Stomach (tissue), 4 donors: Measurements from ENCODE around the gene TAC4.

Experiments
- CTCF ChIP-seq, 7 experiments: fragments of 450-650 bp in 4 of 7; fragments of 200-600 bp in 3 of 7; sonication (generic) in 3 of 7; IDR thresholded peaks; one replicate each; pipeline ENCODE4 v1.5.1; 2016 to 2019; ENCODE audit warnings: antibody characterized with exemption in 7 of 7, control low read depth in 2 of 7, mild to moderate bottlenecking in 1 of 7
- EP300 ChIP-seq: sonication (generic); formaldehyde crosslinking; IDR thresholded peaks from one replicate; pipeline ENCODE4 v1.6.1; 2017; ENCODE audit warnings: antibody characterized with exemption
- POLR2A ChIP-seq, 4 donors: fragments of 450-650 bp; IDR thresholded peaks; one replicate each; pipeline ENCODE4 v1.6.1; 2016; ENCODE audit warnings: antibody characterized with exemption in 4 of 4, control low read depth in 2 of 4, mild to moderate bottlenecking in 1 of 4, moderate library complexity in 1 of 4

GRCh38 chr17:49866882-49867413, 19.1 kb upstream of the TAC4 start:
- TF ChIP-seq CTCF (IDR thresholded peaks at IDR 0.05) (no peak), POLR2A (IDR thresholded peaks at IDR 0.05) (no peak), EP300 (no peak)
